Right kidney (tissue), 1 donor: ENCODE measurements around the gene TTBK1.
A peak's percentile ranks its signal among the peaks of the same experiment; 100 is the strongest.

Experiments used
- DNase-seq: peaks from one replicate; pipeline ENCODE4 v3.0.0-alpha.2; 2016

TTBK1 gene

DNA sequence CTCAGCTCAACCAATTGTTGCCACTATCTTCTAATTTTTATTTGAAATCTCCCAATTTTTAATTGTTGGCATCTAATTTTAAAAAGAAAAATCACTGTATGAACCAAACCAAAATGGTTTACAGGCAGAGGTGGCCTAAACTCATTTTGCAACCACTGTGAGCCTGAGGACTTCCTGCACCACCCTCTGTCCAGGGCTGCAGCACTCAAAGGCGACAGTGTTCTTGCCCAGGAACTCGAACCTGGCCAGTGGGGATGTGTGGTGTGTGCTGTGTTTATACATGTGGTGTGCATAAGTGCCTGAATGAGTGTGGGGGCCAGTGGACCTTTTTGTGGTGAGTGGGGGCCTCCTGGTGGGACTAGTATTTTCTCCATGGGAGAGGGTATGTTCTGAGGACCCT is 30.4 kb downstream of the TTBK1 start:
- no peak for DNase-seq

DNA sequence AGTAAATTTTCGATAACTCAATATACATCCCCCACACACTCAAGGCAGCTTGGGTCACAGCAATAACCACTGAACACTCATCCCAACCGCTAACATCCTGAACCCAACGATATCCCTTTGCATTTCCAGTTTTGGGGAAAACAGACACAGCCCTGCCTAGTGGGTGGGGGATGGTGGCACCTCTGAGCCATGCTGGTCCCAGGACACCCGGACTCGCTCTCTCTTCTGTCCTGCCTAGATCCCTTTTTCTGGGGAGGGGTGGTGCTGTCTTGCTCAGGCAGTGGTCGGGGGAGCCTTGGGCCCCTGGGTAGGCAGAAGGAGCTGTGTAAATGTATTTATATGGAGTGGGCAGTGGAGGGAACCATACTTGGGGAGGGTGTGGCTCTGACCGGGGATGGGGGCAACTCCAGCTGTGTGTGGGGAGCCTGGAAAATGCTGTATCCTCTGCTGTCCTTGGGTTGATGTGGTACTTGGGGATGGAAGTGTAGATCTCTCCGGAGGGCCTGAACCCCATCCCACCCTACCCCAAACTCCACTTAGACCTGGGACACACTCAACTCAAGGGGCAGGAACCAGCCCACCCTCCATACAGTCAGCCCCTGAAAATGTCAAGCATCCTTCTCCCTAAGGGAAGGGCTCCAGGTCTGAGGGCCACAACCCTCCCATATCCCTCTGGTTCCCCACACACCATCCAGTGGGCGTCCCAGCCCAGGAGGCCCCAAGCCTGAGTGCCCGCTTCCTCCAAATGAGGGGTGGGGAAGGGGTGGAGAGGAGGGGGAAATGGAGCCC is 31.0 kb downstream of the TTBK1 start:
- no peak for DNase-seq

DNA sequence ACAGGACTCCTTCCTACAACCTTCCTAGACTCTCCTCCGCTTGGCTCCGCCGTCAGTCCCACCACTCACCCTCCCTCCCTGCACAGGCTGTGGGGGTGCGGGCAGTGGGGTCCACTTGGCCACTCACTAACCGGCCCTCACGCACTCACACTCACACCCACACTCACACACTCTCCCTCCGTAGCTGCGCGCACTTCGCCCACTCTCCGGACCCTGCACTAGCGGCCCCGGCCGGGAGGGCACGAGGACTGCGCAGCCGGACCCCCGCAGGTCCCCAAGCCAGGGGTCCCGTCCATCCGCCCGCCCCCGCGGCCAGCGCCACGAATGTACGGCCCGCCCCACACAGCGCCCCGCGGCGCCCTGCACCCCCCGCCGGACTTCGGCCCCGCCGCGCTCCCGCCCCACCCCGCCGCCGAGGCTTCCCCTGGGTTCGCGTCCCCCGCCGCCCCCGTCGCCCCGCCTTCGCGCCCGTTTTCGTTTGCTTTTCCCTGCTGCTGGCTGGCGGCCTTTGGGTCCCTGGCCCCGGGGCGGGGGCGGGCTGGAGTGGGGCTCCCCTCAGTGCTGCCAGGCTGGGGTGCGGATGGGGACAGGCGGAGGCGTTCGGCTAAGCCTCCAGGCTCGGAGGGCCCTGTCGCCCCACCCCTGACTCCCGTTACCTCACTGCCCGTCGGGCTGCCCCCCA is 31.8 kb downstream of the TTBK1 start:
- DNase-seq = no peak

DNA sequence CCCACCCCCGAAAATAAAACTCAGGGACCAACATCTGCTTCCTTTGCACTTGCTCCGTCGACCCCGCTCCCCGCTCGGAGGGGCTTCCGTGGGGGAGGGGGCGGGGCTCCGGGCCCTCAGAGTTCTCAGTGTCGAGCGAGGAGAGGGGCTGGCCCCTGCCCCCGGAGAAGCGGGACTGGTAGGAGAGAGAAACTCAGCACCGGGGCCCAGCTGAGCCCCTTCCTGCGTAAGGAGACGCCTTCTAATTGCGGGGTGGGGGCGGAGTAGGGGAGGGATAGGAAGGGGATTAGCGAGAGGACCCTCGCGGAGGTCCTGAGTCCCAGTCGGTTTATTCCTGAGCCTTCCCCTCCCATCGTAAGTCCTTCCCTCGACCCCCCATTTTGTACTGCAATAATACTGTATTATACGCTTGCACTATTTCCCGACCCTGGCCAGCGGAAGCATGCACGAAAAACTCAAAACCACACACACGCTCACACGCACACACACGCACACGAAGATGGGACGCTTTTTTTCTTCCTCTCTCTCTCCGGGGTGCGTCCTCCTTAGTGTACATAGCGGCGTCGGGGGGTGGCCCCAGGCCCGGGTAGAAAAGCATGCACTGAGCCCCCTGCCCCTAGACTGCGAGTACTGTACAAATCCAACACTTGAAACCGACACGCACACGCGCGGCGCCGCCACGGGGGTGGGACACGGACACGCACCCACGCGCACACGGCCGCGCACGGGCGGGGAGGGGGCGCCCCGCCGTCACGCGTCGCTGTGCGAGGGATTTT is 32.7 kb downstream of the TTBK1 start:
- DNase-seq = no peak

DNA sequence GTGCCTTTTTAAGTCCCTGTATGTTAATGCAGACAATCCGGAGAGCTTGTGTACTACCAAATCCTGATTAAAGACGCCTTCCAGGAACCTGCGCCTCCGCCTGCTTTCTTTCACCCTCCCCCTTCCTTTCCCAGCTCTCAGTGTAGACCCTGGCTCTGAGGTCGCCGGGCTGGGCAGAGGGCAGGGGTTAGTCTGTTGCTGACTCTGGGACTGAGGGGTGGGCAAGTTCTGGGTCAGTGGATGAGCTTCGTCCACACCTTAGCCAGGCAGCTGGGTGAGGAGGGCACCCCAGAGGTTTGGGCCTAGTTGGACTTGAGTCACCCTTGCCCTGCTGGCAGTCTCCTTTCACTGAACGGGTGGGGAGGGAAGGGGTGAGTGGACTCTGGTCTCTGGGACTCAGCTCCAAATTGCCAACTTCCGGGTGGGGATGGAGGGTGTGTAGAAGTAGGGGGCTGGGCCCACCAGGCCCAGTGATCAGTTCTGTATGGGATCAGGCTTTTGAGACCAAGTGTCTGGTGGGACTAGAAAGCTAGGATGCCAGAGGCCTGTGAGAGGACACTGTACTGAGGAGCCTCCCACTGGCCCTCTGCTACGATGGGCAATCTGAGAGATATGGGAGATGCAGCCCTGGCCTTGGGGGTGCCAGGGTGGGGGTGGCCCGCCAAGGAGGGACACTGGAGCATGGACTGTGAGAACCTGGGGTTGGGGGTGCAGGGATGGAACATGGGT is 33.5 kb downstream of the TTBK1 start:
- no peak for DNase-seq

DNA sequence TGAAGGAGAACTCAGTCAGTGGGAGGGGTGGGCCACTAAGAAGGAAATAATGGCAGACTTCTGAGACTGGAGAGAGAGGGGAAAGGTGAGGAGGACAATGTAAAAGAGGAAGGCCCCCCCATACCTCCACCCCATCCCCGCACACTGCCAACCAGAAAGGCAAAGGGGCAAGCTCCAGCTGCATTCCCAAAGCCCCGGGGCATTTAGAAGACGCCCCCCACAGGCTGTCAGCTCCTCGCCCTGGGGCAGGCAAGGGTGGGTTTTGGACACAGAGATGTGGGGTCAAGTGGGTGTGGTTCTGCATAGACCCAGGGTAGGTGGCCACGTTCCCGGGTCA is 34.0 kb downstream of the TTBK1 start:
- DNase-seq = no peak

DNA sequence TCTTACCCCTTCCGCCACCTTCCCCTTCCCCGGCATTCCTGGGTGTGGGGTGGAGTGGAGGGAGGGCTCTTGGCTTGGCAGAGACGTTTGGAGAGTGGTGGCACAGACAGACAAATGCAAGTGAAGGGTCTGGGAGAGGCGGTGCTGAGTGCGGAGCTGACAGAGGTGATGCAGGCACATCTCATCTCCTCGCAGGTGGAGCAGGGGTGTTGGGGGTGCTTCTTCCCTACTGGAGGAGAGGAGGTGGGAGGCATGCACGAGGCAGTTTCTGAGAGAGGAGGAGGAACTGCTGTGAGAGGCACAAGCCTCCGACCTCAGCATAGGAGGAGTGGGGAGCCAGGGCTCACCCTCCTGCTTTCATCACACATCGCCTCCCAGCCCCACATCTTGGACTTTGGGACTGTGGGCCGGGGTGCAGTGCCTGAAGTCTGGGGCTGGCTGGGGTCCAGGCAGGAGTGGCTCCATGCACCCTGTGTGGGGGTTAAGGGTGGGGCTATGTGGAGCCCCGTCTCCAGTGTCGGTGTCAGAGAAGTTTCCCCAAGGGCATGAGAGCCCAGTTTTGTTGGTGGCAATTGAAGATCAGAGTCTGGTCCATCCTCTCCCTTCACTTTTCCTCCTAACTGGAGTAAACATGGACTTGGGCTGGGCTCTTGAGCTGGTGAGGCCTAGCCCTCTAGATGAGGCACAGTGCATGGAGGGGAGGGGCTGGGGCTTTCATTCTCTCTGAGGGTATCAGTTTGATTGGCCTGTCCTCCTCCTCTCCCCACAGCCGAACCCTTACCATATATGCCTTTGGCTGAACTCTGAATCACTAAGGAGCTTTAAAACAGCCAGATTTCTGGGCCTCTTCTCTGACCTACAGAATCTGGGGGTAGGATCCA is 34.6 kb downstream of the TTBK1 start:
- DNase-seq = no peak

DNA sequence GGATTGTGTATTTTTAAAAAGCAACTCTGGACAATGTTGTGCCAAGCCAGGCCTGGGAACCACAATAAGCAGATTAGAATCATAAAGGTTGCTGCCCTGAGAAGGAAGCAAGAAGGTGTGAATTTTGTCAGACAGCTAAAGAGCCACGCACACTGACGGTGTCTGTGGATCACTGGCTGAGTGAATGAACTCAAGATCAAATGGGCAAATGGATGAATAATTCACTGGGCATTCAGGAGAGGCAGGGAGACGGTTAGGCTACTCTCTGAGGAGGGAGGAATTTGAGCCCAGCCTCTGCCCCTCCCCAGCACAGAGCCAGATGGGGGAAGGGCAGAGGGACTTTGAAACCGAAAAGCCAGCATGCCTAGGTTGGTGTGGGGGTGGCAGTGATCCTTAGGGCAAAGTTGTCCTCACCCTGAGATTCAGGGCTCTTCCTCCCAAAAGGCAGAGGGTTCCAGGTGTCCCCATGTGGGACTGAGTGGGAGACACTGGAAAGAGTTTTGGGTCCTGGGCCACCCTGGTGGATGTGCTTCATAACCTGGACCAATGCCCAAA is 35.3 kb downstream of the TTBK1 start:
- no peak for DNase-seq

DNA sequence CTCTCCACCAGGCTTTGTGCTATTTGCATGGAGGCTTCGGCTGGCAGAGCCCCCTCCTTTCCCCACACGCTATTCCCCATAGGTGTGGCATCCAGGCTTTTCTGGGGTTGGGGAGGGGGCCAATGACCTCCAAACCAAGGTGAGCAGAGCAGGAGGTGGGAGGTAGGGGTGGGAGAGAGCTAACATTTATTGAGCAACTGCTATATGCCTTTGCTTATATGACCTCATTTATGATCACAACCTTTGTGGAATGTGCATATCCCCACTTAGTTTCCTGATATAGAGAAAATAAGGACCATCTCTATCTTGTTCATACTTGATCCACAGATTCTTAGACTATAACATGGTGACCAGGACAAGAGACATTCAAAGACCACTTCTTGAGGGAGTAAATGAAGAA is 37.0 kb downstream of the TTBK1 start:
- DNase-seq = no peak

DNA sequence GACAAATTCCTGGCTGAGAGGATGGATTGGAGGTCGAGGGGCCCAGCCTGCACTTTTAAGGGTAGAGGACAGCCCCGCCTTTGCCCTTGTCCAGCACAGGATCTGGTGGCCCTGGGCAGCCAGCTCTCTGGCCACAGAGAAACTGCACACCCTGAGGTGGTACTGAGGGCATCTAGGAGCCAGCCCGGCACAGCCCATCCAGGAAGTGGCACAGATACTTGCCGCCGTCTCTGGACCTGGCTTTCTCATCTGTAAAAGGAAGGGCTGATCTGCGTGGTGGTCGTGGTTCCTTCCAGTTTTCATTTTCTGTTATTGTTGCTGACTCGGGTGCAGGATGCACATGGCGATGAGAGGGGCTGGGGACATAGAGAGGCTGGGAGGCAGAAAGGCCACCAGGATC is 38.8 kb downstream of the TTBK1 start:
- DNase-seq = no peak

DNA sequence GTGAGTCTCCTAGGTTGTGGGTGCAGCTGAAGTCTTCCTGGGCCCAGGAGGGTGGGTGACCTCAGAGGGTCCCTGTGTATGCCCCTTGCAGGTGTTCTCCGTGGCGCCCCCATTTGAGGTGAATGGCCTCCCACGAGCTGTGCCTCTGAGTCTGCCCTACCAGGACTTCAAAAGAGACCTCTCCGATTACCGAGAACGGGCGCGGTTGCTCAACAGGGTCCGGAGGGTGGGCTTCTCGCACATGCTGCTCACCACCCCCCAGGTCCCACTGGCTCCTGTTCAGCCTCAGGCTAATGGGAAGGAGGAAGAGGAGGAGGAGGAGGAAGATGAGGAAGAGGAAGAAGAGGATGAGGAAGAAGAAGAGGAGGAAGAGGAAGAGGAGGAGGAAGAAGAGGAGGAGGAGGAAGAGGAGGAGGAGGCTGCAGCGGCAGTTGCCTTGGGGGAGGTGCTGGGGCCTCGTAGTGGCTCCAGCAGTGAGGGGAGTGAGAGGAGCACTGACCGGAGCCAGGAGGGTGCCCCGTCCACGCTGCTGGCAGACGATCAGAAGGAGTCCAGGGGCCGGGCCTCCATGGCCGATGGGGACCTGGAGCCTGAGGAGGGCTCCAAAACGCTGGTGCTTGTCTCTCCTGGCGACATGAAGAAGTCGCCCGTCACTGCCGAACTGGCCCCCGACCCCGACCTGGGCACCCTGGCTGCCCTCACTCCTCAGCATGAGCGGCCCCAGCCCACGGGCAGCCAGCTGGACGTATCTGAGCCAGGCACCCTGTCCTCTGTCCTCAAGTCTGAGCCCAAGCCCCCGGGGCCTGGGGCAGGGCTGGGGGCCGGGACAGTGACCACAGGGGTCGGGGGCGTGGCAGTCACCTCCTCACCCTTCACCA is 39.6 kb downstream of the TTBK1 start:
- no peak for DNase-seq

DNA sequence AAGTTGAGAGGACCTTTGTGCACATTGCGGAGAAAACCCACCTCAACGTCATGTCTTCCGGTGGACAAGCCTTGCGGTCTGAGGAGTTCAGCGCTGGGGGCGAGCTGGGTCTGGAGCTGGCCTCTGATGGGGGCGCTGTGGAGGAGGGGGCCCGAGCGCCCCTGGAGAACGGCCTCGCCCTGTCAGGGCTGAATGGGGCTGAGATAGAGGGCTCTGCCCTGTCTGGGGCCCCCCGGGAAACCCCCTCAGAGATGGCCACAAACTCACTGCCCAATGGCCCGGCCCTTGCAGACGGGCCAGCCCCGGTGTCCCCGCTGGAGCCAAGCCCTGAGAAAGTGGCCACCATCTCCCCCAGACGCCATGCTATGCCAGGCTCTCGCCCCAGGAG is 40.2 kb downstream of the TTBK1 start:
- DNase-seq = no peak

DNA sequence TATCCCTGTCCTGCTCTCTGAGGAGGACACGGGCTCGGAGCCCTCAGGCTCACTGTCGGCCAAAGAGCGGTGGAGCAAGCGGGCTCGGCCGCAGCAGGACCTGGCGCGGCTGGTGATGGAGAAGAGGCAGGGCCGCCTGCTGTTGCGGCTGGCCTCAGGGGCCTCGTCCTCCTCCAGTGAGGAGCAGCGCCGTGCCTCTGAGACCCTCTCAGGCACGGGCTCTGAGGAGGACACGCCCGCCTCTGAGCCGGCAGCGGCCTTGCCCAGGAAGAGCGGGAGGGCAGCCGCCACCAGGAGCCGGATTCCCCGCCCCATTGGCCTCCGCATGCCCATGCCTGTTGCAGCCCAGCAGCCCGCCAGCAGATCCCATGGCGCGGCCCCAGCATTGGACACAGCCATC is 40.6 kb downstream of the TTBK1 start:
- no peak for DNase-seq

DNA sequence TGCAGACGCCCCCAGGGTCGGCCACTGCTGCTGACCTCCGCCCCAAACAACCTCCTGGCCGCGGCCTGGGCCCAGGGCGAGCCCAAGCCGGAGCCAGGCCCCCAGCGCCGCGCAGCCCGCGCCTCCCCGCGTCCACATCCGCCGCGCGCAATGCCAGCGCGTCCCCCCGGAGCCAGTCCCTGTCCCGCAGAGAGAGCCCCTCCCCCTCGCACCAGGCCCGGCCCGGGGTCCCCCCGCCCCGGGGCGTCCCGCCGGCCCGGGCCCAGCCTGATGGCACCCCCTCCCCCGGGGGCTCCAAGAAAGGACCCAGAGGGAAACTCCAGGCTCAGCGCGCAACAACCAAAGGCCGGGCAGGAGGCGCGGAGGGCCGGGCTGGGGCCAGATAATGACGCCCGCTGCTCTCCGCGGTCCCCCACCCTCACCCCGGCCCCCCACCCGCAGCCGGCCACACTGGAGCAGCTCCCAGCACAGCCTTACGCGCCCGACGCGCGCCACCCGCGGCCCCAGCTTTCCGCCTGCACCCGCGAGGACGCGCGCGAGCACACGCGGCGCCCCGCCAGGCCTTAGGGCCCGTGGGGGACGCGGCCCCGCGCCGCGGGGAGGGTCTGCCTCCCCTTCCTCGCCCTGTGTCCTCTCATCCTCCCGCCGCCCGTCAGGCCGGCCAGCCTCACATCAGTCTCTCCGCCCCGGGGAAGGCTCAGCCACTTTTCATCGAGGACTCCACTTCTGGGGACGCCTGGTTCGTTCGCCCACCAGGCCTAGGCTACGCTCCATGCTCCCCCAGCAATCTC is 41.9 kb downstream of the TTBK1 start:
- peak; percentile 64 for DNase-seq

DNA sequence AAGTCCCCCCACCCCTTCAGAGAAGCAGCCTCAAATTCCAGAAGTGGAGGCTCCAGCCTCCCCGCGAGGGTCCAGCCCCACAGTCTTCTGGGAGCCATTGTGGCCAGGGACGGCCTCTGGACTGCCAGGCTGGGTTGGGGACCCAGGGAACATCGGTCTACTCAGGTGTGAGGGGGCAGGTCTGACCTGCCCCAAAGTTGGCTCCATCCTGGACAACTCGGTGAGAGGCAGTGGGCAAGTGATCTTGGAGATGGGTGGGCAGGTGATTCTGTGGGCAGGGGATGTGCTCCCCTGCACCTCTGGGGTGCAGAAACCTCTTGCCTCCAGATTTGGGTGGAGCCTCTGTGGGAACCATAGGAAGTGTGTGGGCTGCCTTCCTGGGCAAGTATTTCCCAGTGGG is 42.6 kb downstream of the TTBK1 start:
- DNase-seq = no peak

DNA sequence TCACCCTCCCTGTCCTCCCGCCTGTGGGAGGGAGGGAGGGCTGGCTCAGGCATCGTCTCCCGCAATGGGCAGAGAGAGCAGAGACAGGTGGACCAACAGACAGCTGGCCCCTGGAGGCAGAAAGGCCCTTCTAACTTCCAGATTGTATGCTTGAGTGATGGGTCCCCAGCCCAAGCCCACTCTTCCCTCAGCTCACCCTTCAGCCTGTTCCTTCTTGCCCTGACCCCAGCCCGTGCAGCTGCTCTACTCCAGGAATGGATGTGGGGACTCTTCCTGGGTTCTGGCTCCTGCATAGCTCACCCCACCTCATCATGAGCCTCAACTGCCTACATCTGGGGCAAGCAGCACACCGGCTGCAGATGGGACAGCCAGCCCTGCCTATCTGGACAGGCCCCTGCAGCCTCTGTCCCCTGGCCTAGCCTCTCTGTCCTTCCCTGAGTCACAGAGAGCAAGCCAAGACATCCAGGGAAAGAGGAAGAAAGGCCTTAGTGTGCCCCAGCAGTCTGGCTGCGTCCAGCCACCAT is 43.2 kb downstream of the TTBK1 start:
- DNase-seq = no peak

DNA sequence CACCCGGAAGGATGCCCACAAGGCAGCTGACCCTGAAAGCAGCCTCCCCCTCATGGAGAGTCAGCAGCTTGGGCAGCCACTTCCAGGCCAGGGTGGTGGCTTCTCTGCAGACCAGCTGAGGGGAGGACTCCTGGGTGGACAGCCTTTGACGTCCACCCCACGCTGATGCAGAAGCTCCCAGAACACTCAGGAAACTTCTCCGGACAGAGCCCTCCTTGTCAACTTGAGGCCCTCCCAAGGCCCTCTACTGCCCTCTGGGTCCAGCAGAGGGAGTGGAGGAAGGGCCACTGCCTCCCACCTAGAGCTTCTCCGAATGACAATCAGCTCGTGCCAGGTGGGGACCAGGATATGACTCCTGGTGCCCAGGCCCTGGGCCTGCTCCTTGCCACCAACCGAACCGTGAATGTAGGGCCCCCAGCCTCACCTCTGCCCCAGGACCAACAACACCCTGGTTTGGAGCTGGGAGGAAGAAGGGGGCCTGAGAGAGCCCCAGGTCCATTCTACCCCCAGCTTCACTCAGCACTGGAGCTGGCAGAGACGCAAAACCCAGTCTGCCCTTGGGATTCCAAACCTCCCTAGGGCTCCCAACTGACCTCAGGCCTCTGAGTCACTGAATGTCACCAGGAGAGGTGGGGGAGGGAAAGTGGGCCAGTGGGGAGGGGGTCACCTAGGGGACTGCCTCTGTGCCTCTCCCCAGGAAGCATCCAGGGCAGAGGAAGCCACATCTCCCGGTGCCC is 43.9 kb downstream of the TTBK1 start:
- peak; percentile 33 for DNase-seq
